ENCODE results near the gene WDR35.

The WDR35 gene

DNA sequence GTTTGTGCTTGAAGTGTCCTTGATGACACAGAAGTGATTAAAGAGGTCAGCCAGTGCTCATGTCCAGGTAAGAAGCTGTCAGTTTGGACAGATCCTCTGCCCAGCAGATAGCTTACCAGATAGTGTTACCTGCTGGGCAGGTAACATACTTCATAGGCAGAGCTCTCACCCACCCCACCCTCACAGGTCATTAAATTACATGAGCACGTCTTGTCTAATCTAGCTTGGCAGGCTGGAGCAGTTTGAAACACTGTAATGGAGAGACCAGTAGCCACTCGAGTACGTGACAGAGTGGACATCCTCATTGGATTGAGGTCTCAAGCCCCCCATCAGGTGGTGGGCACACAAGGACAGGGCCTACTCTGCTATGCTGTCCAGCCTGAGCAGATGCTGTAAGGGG is 115.2 kb downstream of the WDR35 start:
- no peak overlapping the region for H3K4me3 ChIP-seq (ENCODE audit: low read depth in 1 of 2, low read length in 2 of 2)
- H3K27ac ChIP-seq (ENCODE audit: low read depth, low read length): no peak overlapping the region

DNA sequence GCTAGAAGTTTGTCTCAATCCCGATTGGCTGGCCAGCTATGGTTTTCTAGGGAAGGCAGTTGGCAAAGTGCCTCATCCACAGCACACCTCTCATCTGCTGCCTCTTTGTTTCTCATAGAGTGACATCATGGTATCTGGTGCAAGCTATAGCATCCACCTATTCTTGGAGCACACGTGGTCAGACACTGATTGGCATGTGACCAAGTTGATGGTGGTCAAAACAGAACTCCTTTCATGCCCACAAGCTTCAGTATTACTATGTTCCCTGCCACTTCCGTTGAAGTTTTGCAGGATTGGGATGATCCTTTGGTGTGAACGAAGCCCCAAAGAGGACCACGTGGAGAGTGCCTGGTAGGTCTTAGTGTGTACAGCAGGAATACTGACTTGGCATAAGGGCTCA is 116.9 kb downstream of the WDR35 start:
- H3K4me1 ChIP-seq (ENCODE audit: insufficient read depth, low read length): no peaks in the 10 kb centered on the region
- no peaks in the 10 kb centered on the region for H3K36me3 ChIP-seq (ENCODE audit: insufficient read depth, low read length)
- no peak overlapping the region for H3K9ac ChIP-seq (ENCODE audit: low read length)
- no peak overlapping the region for H3K27ac ChIP-seq (ENCODE audit: low read depth, low read length)
- H3K27me3 ChIP-seq (ENCODE audit: control insufficient read depth in 1 of 2, insufficient read depth in 2 of 2, low read length in 2 of 2): peaks cover 0 to 9% of the 10 kb centered on the region in 2 donors
- H3K4me3 ChIP-seq (ENCODE audit: low read depth in 1 of 2, low read length in 2 of 2): no peak overlapping the region
- no peaks in the 10 kb centered on the region for H3K9me3 ChIP-seq (ENCODE audit: low read length)

More for the DNA sequence above, 115.2 kb downstream of the WDR35 start:
- Histone ChIP-seq H3K36me3 (ENCODE audit: insufficient read depth, low read length) (no peaks in the 10 kb centered on the region), H3K9me3 (ENCODE audit: low read length) (no peaks in the 10 kb centered on the region), H3K9ac (ENCODE audit: low read length) (no peak overlapping the region), H3K27me3 (ENCODE audit: control insufficient read depth in 1 of 2, insufficient read depth in 2 of 2, low read length in 2 of 2) (peaks cover 0 to under 1% of the 10 kb centered on the region in 2 donors), H3K4me1 (ENCODE audit: insufficient read depth, low read length) (no peaks in the 10 kb centered on the region)

DNA sequence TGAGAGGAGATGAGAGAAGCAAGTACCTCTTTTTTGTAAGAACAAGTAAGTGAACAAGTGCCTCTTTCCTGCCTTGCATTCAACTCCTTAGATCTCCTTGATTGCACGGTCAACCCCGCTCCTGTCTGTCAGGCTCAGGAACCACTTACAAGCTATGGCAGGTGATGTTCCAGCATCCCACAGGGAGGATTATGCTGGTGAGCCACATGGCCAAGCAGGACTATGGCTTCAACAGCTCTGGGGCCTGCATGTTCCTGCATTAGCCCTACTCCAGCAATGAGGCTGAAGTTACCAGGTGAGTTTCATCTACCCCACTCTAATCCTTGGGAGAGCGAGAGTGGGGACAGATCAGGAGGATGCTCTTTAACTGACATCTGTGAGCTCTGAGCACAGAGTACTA is 117.6 kb downstream of the WDR35 start:
- Histone ChIP-seq H3K27me3 (ENCODE audit: control insufficient read depth in 1 of 2, insufficient read depth in 2 of 2, low read length in 2 of 2) (peaks cover 0 to 9% of the 10 kb centered on the region in 2 donors), H3K27ac (ENCODE audit: low read depth, low read length) (no peak overlapping the region), H3K36me3 (ENCODE audit: insufficient read depth, low read length) (no peaks in the 10 kb centered on the region), H3K4me3 (ENCODE audit: low read depth in 1 of 2, low read length in 2 of 2) (no peak overlapping the region), H3K9ac (ENCODE audit: low read length) (no peak overlapping the region), H3K4me1 (ENCODE audit: insufficient read depth, low read length) (no peaks in the 10 kb centered on the region), H3K9me3 (ENCODE audit: low read length) (no peaks in the 10 kb centered on the region)

DNA sequence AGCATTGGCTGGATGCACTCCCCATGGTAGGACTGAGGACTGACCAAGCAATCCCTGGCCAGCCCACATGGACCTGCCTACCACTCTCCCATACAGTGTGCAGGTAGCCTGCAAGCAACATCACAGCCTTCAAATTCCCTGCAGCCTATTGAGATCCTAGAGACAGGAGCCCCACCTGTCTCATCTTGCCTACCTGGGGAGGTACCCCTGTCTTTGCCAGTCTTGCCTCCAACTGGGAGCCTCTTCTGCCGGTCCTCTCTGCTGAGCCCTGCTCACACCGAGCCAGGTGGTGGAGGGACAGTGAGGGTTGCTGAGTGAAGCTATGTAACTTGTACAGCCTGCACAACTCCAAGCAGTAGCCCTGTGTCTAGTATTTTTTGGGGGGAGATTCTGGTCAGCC is 118.1 kb downstream of the WDR35 start:
- Histone ChIP-seq H3K27me3 (ENCODE audit: control insufficient read depth in 1 of 2, insufficient read depth in 2 of 2, low read length in 2 of 2) (peaks cover 0 to 9% of the 10 kb centered on the region in 2 donors), H3K4me1 (ENCODE audit: insufficient read depth, low read length) (no peaks in the 10 kb centered on the region), H3K9ac (ENCODE audit: low read length) (no peak overlapping the region), H3K9me3 (ENCODE audit: low read length) (no peaks in the 10 kb centered on the region), H3K4me3 (ENCODE audit: low read depth in 1 of 2, low read length in 2 of 2) (no peak overlapping the region), H3K27ac (ENCODE audit: low read depth, low read length) (no peak overlapping the region), H3K36me3 (ENCODE audit: insufficient read depth, low read length) (no peaks in the 10 kb centered on the region)

DNA sequence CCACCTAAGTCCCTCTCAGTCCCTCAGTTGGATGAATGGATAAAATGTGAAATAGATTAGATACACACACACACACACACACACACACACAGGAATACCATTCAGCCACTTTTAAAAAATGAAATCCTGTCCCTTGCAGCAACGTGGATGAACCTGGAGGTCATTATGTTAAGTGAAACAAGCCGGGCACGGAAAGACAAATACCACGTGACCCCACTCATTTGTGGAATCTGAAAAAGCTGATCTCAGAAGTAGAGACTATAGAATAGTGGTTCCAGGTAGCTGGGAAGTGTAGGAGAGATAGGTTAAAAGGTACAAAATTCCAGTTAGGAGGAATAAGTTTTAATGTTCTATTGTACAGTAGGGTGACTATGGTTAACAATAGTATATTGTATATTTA is 119.1 kb downstream of the WDR35 start:
- H3K4me1 ChIP-seq (ENCODE audit: insufficient read depth, low read length): no peaks in the 10 kb centered on the region
- H3K27ac ChIP-seq (ENCODE audit: low read depth, low read length): no peak overlapping the region
- H3K4me3 ChIP-seq (ENCODE audit: low read depth in 1 of 2, low read length in 2 of 2): no peak overlapping the region
- no peak overlapping the region for H3K9ac ChIP-seq (ENCODE audit: low read length)
- peaks cover 0 to 9% of the 10 kb centered on the region in 2 donors for H3K27me3 ChIP-seq (ENCODE audit: control insufficient read depth in 1 of 2, insufficient read depth in 2 of 2, low read length in 2 of 2)
- no peaks in the 10 kb centered on the region for H3K36me3 ChIP-seq (ENCODE audit: insufficient read depth, low read length)
- no peaks in the 10 kb centered on the region for H3K9me3 ChIP-seq (ENCODE audit: low read length)

DNA sequence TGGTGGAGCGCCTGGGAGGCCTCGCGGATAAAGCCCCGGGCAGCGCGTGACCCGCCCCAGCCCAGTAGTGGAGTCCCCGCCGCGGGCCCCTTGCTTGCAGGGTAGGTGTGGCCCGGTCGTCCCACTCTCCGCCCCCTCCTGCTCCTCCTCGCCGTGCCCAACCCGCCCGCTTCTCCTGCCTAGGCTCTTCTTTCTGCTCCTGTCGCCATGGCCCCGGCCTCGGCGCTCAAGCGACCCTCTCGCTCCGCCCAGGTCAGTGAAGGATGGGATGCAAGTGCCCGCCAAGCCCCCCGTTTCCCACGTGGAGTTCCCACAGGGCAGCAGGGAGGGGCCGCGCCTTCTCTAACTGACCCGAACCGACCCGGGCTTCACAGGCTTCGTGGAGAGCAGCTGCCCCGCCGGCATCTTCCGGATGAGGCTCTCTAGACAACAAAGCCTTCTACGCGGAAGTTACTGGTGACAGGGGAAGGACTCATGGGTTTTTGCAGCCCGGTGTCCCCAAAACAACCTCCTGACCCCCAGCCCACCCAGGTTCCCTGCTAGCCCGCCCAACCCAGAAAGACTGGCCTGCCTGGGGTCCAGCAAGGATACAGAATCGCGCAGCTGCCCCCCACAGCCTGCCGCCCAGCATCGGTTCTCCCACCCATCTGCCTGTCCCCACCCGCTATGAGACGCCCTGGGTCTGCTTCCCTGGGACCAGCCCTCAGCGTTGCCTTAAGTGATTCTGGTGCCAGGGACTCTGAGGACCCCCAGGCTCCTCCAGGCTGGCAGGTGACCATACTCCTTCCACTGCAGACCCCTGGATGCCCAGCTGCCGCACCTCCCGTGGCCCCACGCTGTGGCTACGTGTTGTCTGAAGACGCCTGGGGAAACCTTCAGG is 121.0 kb downstream of the WDR35 start:
- Histone ChIP-seq H3K9me3 (ENCODE audit: low read length) (no peaks in the 10 kb centered on the region), H3K9ac (ENCODE audit: low read length) (no peak overlapping the region), H3K27ac (ENCODE audit: low read depth, low read length) (no peak overlapping the region), H3K4me3 (ENCODE audit: low read depth in 1 of 2, low read length in 2 of 2) (peak overlapping the region; percentile 43 to 50), H3K27me3 (ENCODE audit: control insufficient read depth in 1 of 2, insufficient read depth in 2 of 2, low read length in 2 of 2) (peaks cover 0 to 9% of the 10 kb centered on the region in 2 donors), H3K36me3 (ENCODE audit: insufficient read depth, low read length) (no peaks in the 10 kb centered on the region), H3K4me1 (ENCODE audit: insufficient read depth, low read length) (no peaks in the 10 kb centered on the region)

DNA sequence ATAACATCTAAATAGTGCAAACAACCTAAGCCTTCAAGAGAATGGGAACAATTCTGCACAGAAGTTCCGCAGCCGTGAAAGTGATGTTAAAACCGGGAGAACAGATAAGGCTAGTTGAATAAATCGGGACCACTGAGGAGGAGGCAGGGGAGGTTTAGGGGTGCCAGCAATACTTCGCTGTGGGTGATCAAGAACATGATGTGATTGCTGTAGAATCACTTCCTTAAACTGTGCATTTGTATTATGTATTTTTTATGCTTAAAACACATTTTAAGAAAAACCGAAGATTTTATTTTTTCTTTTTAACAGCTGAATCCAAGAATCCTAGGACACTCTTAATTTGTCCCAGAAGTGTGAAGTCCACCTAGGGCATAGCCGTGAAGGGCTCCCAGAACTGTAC is 121.7 kb downstream of the WDR35 start:
- peak overlapping the region; percentile 43 to 50 for H3K4me3 ChIP-seq (ENCODE audit: low read depth in 1 of 2, low read length in 2 of 2)
- no peak overlapping the region for H3K27ac ChIP-seq (ENCODE audit: low read depth, low read length)
- H3K4me1 ChIP-seq (ENCODE audit: insufficient read depth, low read length): peaks cover 5% of the 10 kb centered on the region
- no peak overlapping the region for H3K9ac ChIP-seq (ENCODE audit: low read length)
- peaks cover 0 to 9% of the 10 kb centered on the region in 2 donors for H3K27me3 ChIP-seq (ENCODE audit: control insufficient read depth in 1 of 2, insufficient read depth in 2 of 2, low read length in 2 of 2)
- no peaks in the 10 kb centered on the region for H3K9me3 ChIP-seq (ENCODE audit: low read length)
- H3K36me3 ChIP-seq (ENCODE audit: insufficient read depth, low read length): no peaks in the 10 kb centered on the region

DNA sequence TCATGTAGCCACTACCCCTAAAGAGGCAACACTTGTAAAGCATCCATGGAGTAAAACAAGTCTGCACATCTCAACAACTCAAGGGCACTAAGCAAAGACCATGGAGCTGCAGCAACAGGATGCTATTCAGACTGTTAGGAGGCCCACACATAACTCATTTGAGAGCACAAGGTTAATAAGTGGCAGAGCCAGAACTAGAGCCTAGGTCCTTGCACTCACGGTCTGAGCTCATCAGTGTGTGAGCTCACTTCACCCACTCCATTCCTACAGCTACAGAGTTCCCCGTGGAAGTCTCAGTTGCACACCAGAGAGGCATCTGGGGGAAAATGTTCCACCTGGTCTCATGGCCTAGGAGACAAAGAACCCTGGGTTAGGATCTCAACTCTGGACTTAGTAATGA is 123.1 kb downstream of the WDR35 start:
- Histone ChIP-seq H3K4me1 (ENCODE audit: insufficient read depth, low read length) (peaks cover 5% of the 10 kb centered on the region), H3K4me3 (ENCODE audit: low read depth in 1 of 2, low read length in 2 of 2) (no peak overlapping the region), H3K36me3 (ENCODE audit: insufficient read depth, low read length) (no peaks in the 10 kb centered on the region), H3K9ac (ENCODE audit: low read length) (no peak overlapping the region), H3K27ac (ENCODE audit: low read depth, low read length) (no peak overlapping the region), H3K27me3 (ENCODE audit: control insufficient read depth in 1 of 2, insufficient read depth in 2 of 2, low read length in 2 of 2) (peaks cover 0 to 9% of the 10 kb centered on the region in 2 donors), H3K9me3 (ENCODE audit: low read length) (no peaks in the 10 kb centered on the region)

DNA sequence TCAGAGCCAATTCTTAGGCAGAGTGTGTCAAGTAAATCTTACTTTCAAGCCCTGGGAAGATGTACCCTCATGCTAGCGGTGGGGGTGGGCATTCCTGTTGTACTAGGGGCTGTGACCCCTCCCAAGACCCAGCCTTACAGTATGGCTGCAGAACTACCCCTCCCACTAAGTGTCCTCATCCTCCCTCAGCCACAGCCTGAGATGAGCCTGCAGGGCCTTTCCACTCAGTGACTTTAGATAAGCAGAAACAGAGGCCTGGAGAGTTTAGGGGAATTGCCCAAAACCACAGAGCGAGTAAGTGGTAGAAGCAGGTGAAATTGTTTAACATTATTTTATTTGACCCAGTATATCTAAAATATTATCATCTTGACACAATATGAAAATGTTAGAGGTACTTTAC is 124.8 kb downstream of the WDR35 start:
- Histone ChIP-seq H3K4me3 (ENCODE audit: low read depth in 1 of 2, low read length in 2 of 2) (no peak overlapping the region), H3K4me1 (ENCODE audit: insufficient read depth, low read length) (peaks cover 5% of the 10 kb centered on the region), H3K27ac (ENCODE audit: low read depth, low read length) (no peak overlapping the region), H3K9ac (ENCODE audit: low read length) (no peak overlapping the region), H3K36me3 (ENCODE audit: insufficient read depth, low read length) (no peaks in the 10 kb centered on the region), H3K9me3 (ENCODE audit: low read length) (no peaks in the 10 kb centered on the region), H3K27me3 (ENCODE audit: control insufficient read depth in 1 of 2, insufficient read depth in 2 of 2, low read length in 2 of 2) (peaks cover 0 to 9% of the 10 kb centered on the region in 2 donors)

DNA sequence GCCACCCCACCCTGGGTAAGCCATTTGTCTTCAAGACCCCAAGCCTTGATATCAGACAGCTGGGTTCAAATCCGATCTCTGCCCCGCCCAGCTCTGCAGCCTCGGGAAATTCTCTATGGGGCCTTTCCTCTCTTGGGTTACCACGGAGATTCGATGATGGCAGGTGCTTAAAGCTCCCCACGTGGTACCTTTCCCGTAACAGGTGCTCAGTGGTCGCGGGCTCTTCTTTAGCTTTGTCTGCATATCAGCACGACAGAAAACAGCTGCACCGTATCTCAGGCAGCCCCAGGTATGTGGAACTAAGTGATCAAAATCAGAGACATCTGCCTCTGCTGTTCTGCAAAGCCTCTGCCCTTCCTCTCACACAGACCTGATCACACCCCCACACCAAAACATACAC is 125.5 kb downstream of the WDR35 start:
- no peak overlapping the region for H3K27ac ChIP-seq (ENCODE audit: low read depth, low read length)
- H3K4me3 ChIP-seq (ENCODE audit: low read depth in 1 of 2, low read length in 2 of 2): no peak overlapping the region
- peaks cover 5% of the 10 kb centered on the region for H3K4me1 ChIP-seq (ENCODE audit: insufficient read depth, low read length)
- no peaks in the 10 kb centered on the region for H3K36me3 ChIP-seq (ENCODE audit: insufficient read depth, low read length)
- peaks cover 0 to 5% of the 10 kb centered on the region in 2 donors for H3K27me3 ChIP-seq (ENCODE audit: control insufficient read depth in 1 of 2, insufficient read depth in 2 of 2, low read length in 2 of 2)
- H3K9ac ChIP-seq (ENCODE audit: low read length): no peak overlapping the region
- H3K9me3 ChIP-seq (ENCODE audit: low read length): no peaks in the 10 kb centered on the region

DNA sequence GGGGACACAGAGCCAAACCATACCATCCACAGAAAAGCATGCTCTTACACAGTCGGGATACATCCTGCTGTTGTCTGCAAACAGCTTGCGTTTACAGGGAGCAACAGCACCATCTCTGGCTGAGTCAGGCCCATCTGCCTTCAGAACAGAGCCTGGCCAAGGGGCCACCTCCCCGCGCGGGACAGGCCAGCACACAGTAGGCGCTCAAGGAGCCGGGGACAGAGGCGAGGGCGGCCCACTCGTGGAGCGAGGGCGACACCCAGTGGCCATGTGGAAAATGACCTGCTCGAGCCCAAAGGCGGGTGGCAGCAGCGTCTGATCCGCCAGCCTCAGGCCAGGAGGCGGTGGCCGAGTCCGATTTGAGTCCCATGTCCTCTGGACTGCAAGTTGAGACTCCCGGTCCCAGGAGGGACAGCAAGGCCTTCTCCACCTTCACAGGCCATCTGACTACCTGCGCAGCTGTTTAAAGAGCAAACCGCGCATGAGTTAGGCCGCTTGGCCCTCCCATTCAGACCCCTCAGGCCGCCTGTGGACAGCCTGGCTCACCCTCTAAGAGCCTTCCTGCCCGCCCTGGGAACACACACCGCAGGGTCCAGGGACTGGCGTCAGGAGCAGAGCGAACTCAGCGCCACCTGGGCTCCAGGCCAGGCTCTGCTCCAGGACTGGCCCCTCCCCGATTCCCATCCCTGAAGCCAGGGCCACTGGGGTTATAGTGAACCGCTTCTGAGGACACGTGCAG is 126.4 kb downstream of the WDR35 start:
- Histone ChIP-seq H3K4me1 (ENCODE audit: insufficient read depth, low read length) (peaks cover 5% of the 10 kb centered on the region), H3K27ac (ENCODE audit: low read depth, low read length) (no peak overlapping the region), H3K4me3 (ENCODE audit: low read depth in 1 of 2, low read length in 2 of 2) (peak overlapping the region in 1 of 2 donors; percentile 41), H3K9ac (ENCODE audit: low read length) (no peak overlapping the region), H3K36me3 (ENCODE audit: insufficient read depth, low read length) (no peaks in the 10 kb centered on the region), H3K27me3 (ENCODE audit: control insufficient read depth in 1 of 2, insufficient read depth in 2 of 2, low read length in 2 of 2) (no peaks in the 10 kb centered on the region), H3K9me3 (ENCODE audit: low read length) (no peaks in the 10 kb centered on the region)

Measured in muscle layer of colon (tissue), 2 donors.